ACC112 (cell line): ENCODE measurements around the gene BCL2.

Experiments
- H2AFZ ChIP-seq: fragments of 200-600 bp; sonication (generic); one replicate; pipeline ENCODE4 v1.6.0; 2017; ENCODE audit warnings: antibody characterized with exemption, low read length; ENCODE audit not compliant: unreplicated experiment
- H3K27ac ChIP-seq: fragments of 200-600 bp; sonication (generic); 2 replicates; pipeline ENCODE4 v1.5.1; 2014; ENCODE audit warnings: low read depth, mild to moderate bottlenecking, antibody characterized with exemption, low read length, moderate library complexity
- H3K27me3 ChIP-seq: fragments of 200-600 bp; sonication (generic); 2 replicates; pipeline ENCODE4 v1.6.1; 2014; ENCODE audit warnings: mild to moderate bottlenecking, antibody characterized with exemption, low read length, moderate library complexity, mixed read lengths; ENCODE audit not compliant: insufficient read depth
- H3K36me3 ChIP-seq: fragments of 200-600 bp; sonication (generic); 2 replicates; pipeline ENCODE4 v1.6.1; 2016; ENCODE audit warnings: mild to moderate bottlenecking, antibody characterized with exemption, low read length, moderate library complexity, mixed read lengths; ENCODE audit not compliant: insufficient read depth
- H3K4me1 ChIP-seq: fragments of 200-600 bp; sonication (generic); one replicate; pipeline ENCODE4 v1.6.1; 2016; ENCODE audit warnings: low read length, mixed read lengths; ENCODE audit not compliant: insufficient read depth, unreplicated experiment, control insufficient read depth
- H3K4me3 ChIP-seq: fragments of 200-600 bp; sonication (generic); 2 replicates; pipeline ENCODE4 v1.5.1; 2014; ENCODE audit warnings: mild to moderate bottlenecking, low read depth, low read length
- H3K79me2 ChIP-seq: fragments of 200-600 bp; sonication (generic); one replicate; pipeline ENCODE4 v1.6.0; 2016; ENCODE audit warnings: low read length; ENCODE audit not compliant: control insufficient read depth, unreplicated experiment, insufficient read depth

Gene BCL2

GRCh38 chr18:63297687-63298399, 21.7 kb downstream of the BCL2 start:
- no peak overlapping the region for H2AFZ ChIP-seq
- H3K79me2 ChIP-seq, result no peaks in the 10 kb centered on the region
- H3K36me3 ChIP-seq, result no peaks in the 10 kb centered on the region
- H3K4me3 ChIP-seq, result no peak overlapping the region
- no peak overlapping the region for H3K27ac ChIP-seq
- peaks cover 3% of the 10 kb centered on the region; the same call in 1 of the 2 replicates for H3K27me3 ChIP-seq
- peaks cover 5% of the 10 kb centered on the region for H3K4me1 ChIP-seq

DNA sequence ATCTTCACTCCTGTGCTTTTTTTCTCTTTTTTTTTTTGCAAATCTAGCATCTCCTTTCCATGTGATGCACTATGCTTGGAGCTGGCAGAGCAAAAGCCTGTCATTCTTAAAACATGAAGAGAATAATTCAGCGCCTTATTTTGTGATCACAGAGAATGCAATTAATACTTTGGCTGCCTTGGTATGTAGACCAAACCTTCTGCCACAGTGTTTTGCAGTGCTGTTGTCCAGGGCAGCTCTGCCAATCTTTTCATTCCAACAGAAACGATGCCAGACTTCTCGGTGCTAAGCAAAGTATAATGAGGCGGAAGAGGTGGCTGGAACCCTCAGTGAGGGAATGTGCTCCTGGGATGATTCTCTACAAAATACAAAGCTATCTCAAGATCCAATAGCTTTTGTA, 25.6 kb downstream of the BCL2 start:
- H3K27me3 ChIP-seq, result peaks cover 7% of the 10 kb centered on the region; the same call in 1 of the 2 replicates
- no peak overlapping the region for H3K4me3 ChIP-seq
- H2AFZ ChIP-seq, result no peak overlapping the region
- no peak overlapping the region for H3K27ac ChIP-seq
- no peaks in the 10 kb centered on the region for H3K36me3 ChIP-seq
- no peaks in the 10 kb centered on the region for H3K4me1 ChIP-seq
- H3K79me2 ChIP-seq, result no peaks in the 10 kb centered on the region

- Histone ChIP-seq H3K79me2 (no peaks in the 10 kb centered on the region), H3K4me3 (no peak overlapping the region), H3K4me1 (no peaks in the 10 kb centered on the region), H3K27ac (no peak overlapping the region), H3K36me3 (no peaks in the 10 kb centered on the region), H2AFZ (no peak overlapping the region), H3K27me3 (peaks cover 10% of the 10 kb centered on the region)
These were observed 26.5 kb downstream of the BCL2 start for GRCh38 chr18:63292831-63293683.

DNA sequence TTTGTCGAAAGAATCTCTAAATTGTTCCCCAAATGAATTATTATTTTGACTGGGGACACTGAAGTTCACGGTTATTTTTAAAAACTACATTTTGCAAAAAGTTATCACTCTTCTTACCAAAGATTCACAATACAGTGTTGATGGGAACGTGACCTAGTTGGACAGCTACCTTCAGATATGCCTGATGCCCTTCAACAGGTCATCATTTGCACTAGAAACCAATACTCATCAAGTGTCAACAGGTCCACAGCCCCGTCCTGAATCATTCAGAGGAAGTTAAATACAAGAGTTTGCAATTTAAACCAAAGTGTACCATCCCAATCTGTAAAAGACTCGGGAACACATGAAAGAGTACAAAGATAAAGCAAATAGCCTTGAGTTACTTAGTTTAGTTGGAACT, 28.3 kb downstream of the BCL2 start:
- Histone ChIP-seq H3K4me1 (no peaks in the 10 kb centered on the region), H3K27me3 (peaks cover 20% of the 10 kb centered on the region), H2AFZ (no peak overlapping the region), H3K79me2 (no peaks in the 10 kb centered on the region), H3K4me3 (no peak overlapping the region), H3K27ac (no peak overlapping the region), H3K36me3 (no peaks in the 10 kb centered on the region)

- Histone ChIP-seq H2AFZ (no peak overlapping the region), H3K4me1 (no peaks in the 10 kb centered on the region), H3K4me3 (no peak overlapping the region), H3K27ac (no peak overlapping the region), H3K79me2 (no peaks in the 10 kb centered on the region), H3K36me3 (no peaks in the 10 kb centered on the region), H3K27me3 (peaks cover 22% of the 10 kb centered on the region)
These were observed 28.8 kb downstream of the BCL2 start for GRCh38 chr18:63290821-63291200.

- Histone ChIP-seq H2AFZ (no peak overlapping the region), H3K79me2 (no peaks in the 10 kb centered on the region), H3K36me3 (no peaks in the 10 kb centered on the region), H3K4me3 (no peak overlapping the region), H3K27me3 (peaks cover 25% of the 10 kb centered on the region), H3K4me1 (no peaks in the 10 kb centered on the region), H3K27ac (no peak overlapping the region)
These were observed 29.3 kb downstream of the BCL2 start for GRCh38 chr18:63290166-63290820.

DNA sequence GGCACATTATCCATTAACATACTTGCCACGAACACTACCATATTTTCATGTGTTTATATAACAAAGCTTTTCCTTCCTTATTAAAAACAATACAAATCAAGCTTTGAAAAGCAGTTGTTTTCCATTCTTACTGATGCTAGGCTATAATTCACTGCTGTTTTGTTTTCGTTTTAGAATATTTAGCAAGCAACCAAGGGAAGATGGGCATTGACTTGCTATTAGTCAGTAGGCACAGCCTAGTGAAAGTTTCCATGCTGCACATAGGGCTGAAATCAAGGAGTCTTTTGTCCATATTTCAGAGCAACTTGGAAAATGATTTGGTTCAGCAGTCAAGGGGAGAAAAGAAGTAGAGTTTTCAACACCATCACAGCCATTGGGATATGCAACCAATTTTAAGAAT, 31.3 kb downstream of the BCL2 start:
- Histone ChIP-seq H3K27me3 (peaks cover 25% of the 10 kb centered on the region), H3K36me3 (no peaks in the 10 kb centered on the region), H3K4me3 (no peak overlapping the region), H3K27ac (no peak overlapping the region), H3K4me1 (no peaks in the 10 kb centered on the region), H3K79me2 (no peaks in the 10 kb centered on the region), H2AFZ (no peak overlapping the region)

GRCh38 chr18:63287691-63288220, 31.8 kb downstream of the BCL2 start:
- Histone ChIP-seq H3K4me1 (no peaks in the 10 kb centered on the region), H3K79me2 (no peaks in the 10 kb centered on the region), H2AFZ (no peak overlapping the region), H3K27me3 (peaks cover 21% of the 10 kb centered on the region), H3K27ac (no peak overlapping the region), H3K4me3 (no peak overlapping the region), H3K36me3 (no peaks in the 10 kb centered on the region)

GRCh38 chr18:63286926-63287325, 32.6 kb downstream of the BCL2 start:
- H3K36me3 ChIP-seq, result no peaks in the 10 kb centered on the region
- no peaks in the 10 kb centered on the region for H3K4me1 ChIP-seq
- H3K4me3 ChIP-seq, result no peak overlapping the region
- no peak overlapping the region for H2AFZ ChIP-seq
- H3K79me2 ChIP-seq, result no peaks in the 10 kb centered on the region
- H3K27ac ChIP-seq, result no peak overlapping the region
- H3K27me3 ChIP-seq, result peaks cover 24% of the 10 kb centered on the region

GRCh38 chr18:63284827-63285733, 34.5 kb downstream of the BCL2 start:
- H3K36me3 ChIP-seq, result no peaks in the 10 kb centered on the region
- peaks cover 21% of the 10 kb centered on the region for H3K27me3 ChIP-seq
- H3K4me1 ChIP-seq, result no peaks in the 10 kb centered on the region
- no peaks in the 10 kb centered on the region for H3K79me2 ChIP-seq
- H3K27ac ChIP-seq, result no peak overlapping the region
- H2AFZ ChIP-seq, result no peak overlapping the region
- H3K4me3 ChIP-seq, result no peak overlapping the region
